HepG2 (cell line): ENCODE measurements around the gene SLC9A5. TPM values are rescaled to one million over a fixed set of nuclear protein-coding genes. Genes with fewer than 3 reads are reported as not detected.

Experiments
- FOSL2 ChIP-seq: sonication (generic); formaldehyde crosslinking; IDR thresholded peaks from 2 replicates; pipeline ENCODE4 v1.4.0; 2020; ENCODE audit warnings: missing genetic modification reagents
- HOXD1 ChIP-seq: sonication (generic); formaldehyde crosslinking; IDR thresholded peaks from 2 replicates; pipeline ENCODE4 v1.5.0; 2020; ENCODE audit warnings: missing genetic modification reagents
- NR0B2 ChIP-seq: sonication (generic); formaldehyde crosslinking; IDR thresholded peaks from 2 replicates; pipeline ENCODE4 v1.4.0; 2020; ENCODE audit warnings: mild to moderate bottlenecking, missing genetic modification reagents
- PAX8 ChIP-seq: sonication (generic); formaldehyde crosslinking; IDR thresholded peaks from 2 replicates; pipeline ENCODE4 v1.8.0; 2022; ENCODE audit warnings: mild to moderate bottlenecking, missing genetic modification reagents, borderline replicate concordance
- POLR2A ChIP-seq, 2 experiments: IDR thresholded peaks; 2 replicates each; pipeline ENCODE4 v1.6.1; 2011; ENCODE audit warnings: low read depth in 2 of 2, low read length in 2 of 2, mild to moderate bottlenecking in 1 of 2, moderate library complexity in 1 of 2; ENCODE audit not compliant: insufficient read depth in 1 of 2
- SMAD1 ChIP-seq: sonication (generic); formaldehyde crosslinking; IDR thresholded peaks from 2 replicates; pipeline ENCODE4 v1.4.0; 2020; ENCODE audit warnings: missing genetic modification reagents, low read depth, mild to moderate bottlenecking, borderline replicate concordance
- SNAPC4 ChIP-seq: sonication (generic); formaldehyde crosslinking; IDR thresholded peaks from 2 replicates; pipeline ENCODE4 v1.4.0; 2020; ENCODE audit warnings: mild to moderate bottlenecking, missing genetic modification reagents
- TERF1 ChIP-seq: sonication (generic); formaldehyde crosslinking; IDR thresholded peaks from 2 replicates; pipeline ENCODE4 v1.8.0; 2022; ENCODE audit warnings: mild to moderate bottlenecking, missing genetic modification reagents, moderate library complexity
- ZFP82 ChIP-seq: sonication (generic); formaldehyde crosslinking; IDR thresholded peaks from 2 replicates; pipeline ENCODE4 v1.5.1; 2020; ENCODE audit warnings: mild to moderate bottlenecking, missing genetic modification reagents, borderline replicate concordance
- ZNF101 ChIP-seq: sonication (generic); formaldehyde crosslinking; IDR thresholded peaks from 2 replicates; pipeline ENCODE4 v1.4.0; 2020; ENCODE audit warnings: mild to moderate bottlenecking, low read depth, missing genetic modification reagents, borderline replicate concordance
- ZNF225 ChIP-seq: sonication (generic); formaldehyde crosslinking; IDR thresholded peaks from 2 replicates; pipeline ENCODE4 v1.4.0; 2020; ENCODE audit warnings: mild to moderate bottlenecking, missing genetic modification reagents
- ZNF296 ChIP-seq: sonication (generic); formaldehyde crosslinking; conservative IDR thresholded peaks from 2 replicates; pipeline ENCODE4 v1.5.0; 2020; ENCODE audit warnings: mild to moderate bottlenecking, missing genetic modification reagents
- ZNF570 ChIP-seq: sonication (generic); formaldehyde crosslinking; IDR thresholded peaks from 2 replicates; pipeline ENCODE4 v1.4.0; 2020; ENCODE audit warnings: mild to moderate bottlenecking, missing genetic modification reagents, borderline replicate concordance
- ZNF678 ChIP-seq: sonication (generic); formaldehyde crosslinking; IDR thresholded peaks from 2 replicates; pipeline ENCODE4 v1.4.0; 2020; ENCODE audit warnings: mild to moderate bottlenecking, missing genetic modification reagents
- ZNF883 ChIP-seq: sonication (generic); formaldehyde crosslinking; IDR thresholded peaks from 2 replicates; pipeline ENCODE4 v1.5.1; 2020; ENCODE audit warnings: mild to moderate bottlenecking, missing genetic modification reagents; ENCODE audit errors: not compliant biosample characterization
- polyA plus RNA-seq, 8 experiments: library from polyadenylated mRNA; depleted of rRNA in 3 of 8; stranded (reverse) in 7 of 8; unstranded in 1 of 8; fragments of >200 nt; fragmentation: Illumina TruSeq in 4 of 8; extraction: Trizol in 4 of 8; gene quantifications; 2 replicates each; pipeline versions ENCODE4 v1.2.1 to v1.2.3, GENCODE V29; 2011 to 2016; ENCODE audit warnings: low read depth in 4 of 8, missing spikeins in 1 of 8, mixed read lengths in 1 of 8; ENCODE audit not compliant: insufficient read depth in 1 of 8
- total RNA-seq, 5 experiments: library from RNA; depleted of rRNA; stranded (reverse); fragments of >200 nt; fragmentation: Illumina TruSeq; extraction: Trizol; gene quantifications; 2 replicates each; pipeline ENCODE4 v1.2.3, GENCODE V29; 2016; ENCODE audit warnings: low read depth in 1 of 5
- TF ChIP-seq, protein P1 (sequence below): IDR thresholded peaks from 2 replicates; pipeline ENCODE4 v1.6.1; 2012; ENCODE audit warnings: low read depth, low read length, improper control_type of control experiment
- TF ChIP-seq, protein P2 (sequence below): sonication (generic); formaldehyde crosslinking; IDR thresholded peaks from 2 replicates; pipeline ENCODE4 v1.5.0; 2020; ENCODE audit warnings: mild to moderate bottlenecking, missing genetic modification reagents

SLC9A5 gene
- total and polyA plus RNA-seq, 2 of the 13 experiments (the other 11 are each of a cell fraction or from before 2014, with no cell fraction given) = 0.58 to 1.4 TPM

GRCh38 chr16:67246756-67247191, 2.0 kb upstream of the SLC9A5 start (continued):
- TF ChIP-seq, protein P1, sequence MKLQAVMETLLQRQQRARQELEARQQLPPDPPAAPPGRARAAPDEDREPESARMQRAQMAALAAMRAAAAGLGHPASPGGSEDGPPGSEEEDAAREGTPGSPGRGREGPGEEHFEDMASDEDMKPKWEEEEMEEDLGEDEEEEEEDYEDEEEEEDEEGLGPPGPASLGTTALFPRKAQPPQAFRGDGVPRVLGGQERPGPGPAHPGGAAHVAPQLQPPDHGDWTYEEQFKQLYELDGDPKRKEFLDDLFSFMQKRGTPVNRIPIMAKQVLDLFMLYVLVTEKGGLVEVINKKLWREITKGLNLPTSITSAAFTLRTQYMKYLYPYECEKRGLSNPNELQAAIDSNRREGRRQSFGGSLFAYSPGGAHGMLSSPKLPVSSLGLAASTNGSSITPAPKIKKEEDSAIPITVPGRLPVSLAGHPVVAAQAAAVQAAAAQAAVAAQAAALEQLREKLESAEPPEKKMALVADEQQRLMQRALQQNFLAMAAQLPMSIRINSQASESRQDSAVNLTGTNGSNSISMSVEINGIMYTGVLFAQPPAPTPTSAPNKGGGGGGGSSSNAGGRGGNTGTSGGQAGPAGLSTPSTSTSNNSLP = no peak
- no peak for TF ChIP-seq ZNF883 (CRISPR knock-in tag)
- TF ChIP-seq SNAPC4 (CRISPR knock-in tag) = 0 out of 2 replicates have a peak, but pooled peaks have one; percentile 21
- peak; percentile 62; the same call in 1 of the 2 replicates for TF ChIP-seq ZNF678 (CRISPR knock-in tag)
- TF ChIP-seq PAX8 = 0 out of 2 replicates have a peak, but pooled peaks have one; percentile 67
- TF ChIP-seq ZNF225 (CRISPR knock-in tag) = peak; percentile 45; the same call in 1 of the 2 replicates
- TF ChIP-seq TERF1 (CRISPR knock-in tag) = 0 out of 2 replicates have a peak, but pooled peaks have one; percentile 29
- TF ChIP-seq ZNF296 (CRISPR knock-in tag) = peak; percentile 75; the same call in 1 of the 2 replicates
- 0 out of 4 replicates have a peak, but pooled peaks of 1 of the 2 experiments have one; percentile 8 for TF ChIP-seq POLR2A (IDR thresholded peaks at IDR 0.05; ENCODE audit: insufficient read depth in 1 of 2, low read depth in 2 of 2, low read length in 2 of 2)
- TF ChIP-seq ZNF101 (CRISPR knock-in tag) = no peak
- peak; percentile 48; the same call in 1 of the 2 replicates for TF ChIP-seq FOSL2 (CRISPR knock-in tag)
- no peak for TF ChIP-seq SMAD1
- peak; percentile 38; the same call in 1 of the 2 replicates for TF ChIP-seq HOXD1 (CRISPR knock-in tag)
- TF ChIP-seq ZNF570 = no peak; the same call in 1 of the 2 replicates
- 0 out of 2 replicates have a peak, but pooled peaks have one; percentile 5 for TF ChIP-seq ZFP82 (CRISPR knock-in tag)
- TF ChIP-seq, protein P2, sequence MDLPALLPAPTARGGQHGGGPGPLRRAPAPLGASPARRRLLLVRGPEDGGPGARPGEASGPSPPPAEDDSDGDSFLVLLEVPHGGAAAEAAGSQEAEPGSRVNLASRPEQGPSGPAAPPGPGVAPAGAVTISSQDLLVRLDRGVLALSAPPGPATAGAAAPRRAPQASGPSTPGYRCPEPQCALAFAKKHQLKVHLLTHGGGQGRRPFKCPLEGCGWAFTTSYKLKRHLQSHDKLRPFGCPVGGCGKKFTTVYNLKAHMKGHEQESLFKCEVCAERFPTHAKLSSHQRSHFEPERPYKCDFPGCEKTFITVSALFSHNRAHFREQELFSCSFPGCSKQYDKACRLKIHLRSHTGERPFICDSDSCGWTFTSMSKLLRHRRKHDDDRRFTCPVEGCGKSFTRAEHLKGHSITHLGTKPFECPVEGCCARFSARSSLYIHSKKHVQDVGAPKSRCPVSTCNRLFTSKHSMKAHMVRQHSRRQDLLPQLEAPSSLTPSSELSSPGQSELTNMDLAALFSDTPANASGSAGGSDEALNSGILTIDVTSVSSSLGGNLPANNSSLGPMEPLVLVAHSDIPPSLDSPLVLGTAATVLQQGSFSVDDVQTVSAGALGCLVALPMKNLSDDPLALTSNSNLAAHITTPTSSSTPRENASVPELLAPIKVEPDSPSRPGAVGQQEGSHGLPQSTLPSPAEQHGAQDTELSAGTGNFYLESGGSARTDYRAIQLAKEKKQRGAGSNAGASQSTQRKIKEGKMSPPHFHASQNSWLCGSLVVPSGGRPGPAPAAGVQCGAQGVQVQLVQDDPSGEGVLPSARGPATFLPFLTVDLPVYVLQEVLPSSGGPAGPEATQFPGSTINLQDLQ (CRISPR knock-in tag) = 0 out of 2 replicates have a peak, but pooled peaks have one; percentile 47
- peak; percentile 80; the same call in 1 of the 2 replicates for TF ChIP-seq NR0B2 (CRISPR knock-in tag)
